ENCODE results near the gene USP10.

USP10 gene

GRCh38 chr16:84709609-84710008 lies 9.8 kb downstream of the USP10 start:
- no peak for TF ChIP-seq CTCF (IDR thresholded peaks at IDR 0.05; ENCODE audit: borderline replicate concordance, control extremely low read depth, extremely low read depth, insufficient read depth, missing control alignments)
- no peak for DNase-seq (ENCODE audit: low spot score)
- in situ Hi-C loops (cut with MboI; ENCODE audit: low sequenced_read_pairs, unreplicated experiment): no loop called here

GRCh38 chr16:84710686-84711085 lies 10.9 kb downstream of the USP10 start:
- no peak for TF ChIP-seq CTCF (IDR thresholded peaks at IDR 0.05; ENCODE audit: borderline replicate concordance, control extremely low read depth, extremely low read depth, insufficient read depth, missing control alignments)
- no peak for DNase-seq (ENCODE audit: low spot score)
- in situ Hi-C loops (cut with MboI; ENCODE audit: low sequenced_read_pairs, unreplicated experiment): no loop called here

GRCh38 chr16:84712138-84712671 lies 12.4 kb downstream of the USP10 start:
- TF ChIP-seq CTCF (IDR thresholded peaks at IDR 0.05; ENCODE audit: borderline replicate concordance, control extremely low read depth, extremely low read depth, insufficient read depth, missing control alignments): no peak
- in situ Hi-C loops (cut with MboI; ENCODE audit: low sequenced_read_pairs, unreplicated experiment): no loop called here
- no peak for DNase-seq (ENCODE audit: low spot score)

- TF ChIP-seq CTCF (IDR thresholded peaks at IDR 0.05; ENCODE audit: borderline replicate concordance, control extremely low read depth, extremely low read depth, insufficient read depth, missing control alignments): no peak
- in situ Hi-C loops (cut with MboI; ENCODE audit: low sequenced_read_pairs, unreplicated experiment): no loop called here
- no peak for DNase-seq (ENCODE audit: low spot score)
Observed at GRCh38 chr16:84712801-84713775, 13.3 kb downstream of the USP10 start.

GRCh38 chr16:84714028-84714427 lies 14.2 kb downstream of the USP10 start:
- in situ Hi-C loops (cut with MboI; ENCODE audit: low sequenced_read_pairs, unreplicated experiment): no loop called here
- TF ChIP-seq CTCF (IDR thresholded peaks at IDR 0.05; ENCODE audit: borderline replicate concordance, control extremely low read depth, extremely low read depth, insufficient read depth, missing control alignments): no peak
- DNase-seq (ENCODE audit: low spot score): no peak

GRCh38 chr16:84715424-84715823 lies 15.6 kb downstream of the USP10 start:
- no peak for TF ChIP-seq CTCF (IDR thresholded peaks at IDR 0.05; ENCODE audit: borderline replicate concordance, control extremely low read depth, extremely low read depth, insufficient read depth, missing control alignments)
- in situ Hi-C loops (cut with MboI; ENCODE audit: low sequenced_read_pairs, unreplicated experiment): no loop called here
- DNase-seq (ENCODE audit: low spot score): no peak
